ENCODE results near the gene SELL.

DNA sequence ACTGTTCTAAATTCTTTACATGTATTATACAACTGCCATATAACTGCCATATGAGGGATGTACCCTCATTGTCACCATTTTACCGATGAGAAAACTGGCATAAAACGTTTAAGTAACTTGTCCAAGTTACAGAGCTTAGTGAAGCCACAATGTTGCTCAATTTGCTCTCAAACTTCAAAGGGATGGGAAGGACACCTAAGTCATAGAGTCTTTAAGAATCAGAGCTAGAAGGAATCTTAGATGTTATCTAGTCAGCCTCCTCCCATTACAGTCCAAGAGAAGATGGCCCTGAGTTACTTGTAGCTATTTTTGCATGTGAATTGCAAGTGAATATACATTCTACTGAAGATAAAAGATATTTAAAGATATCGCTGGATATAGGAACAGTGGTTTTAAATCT is 31.7 kb downstream of the SELL start:
- TF ChIP-seq, protein P1, sequence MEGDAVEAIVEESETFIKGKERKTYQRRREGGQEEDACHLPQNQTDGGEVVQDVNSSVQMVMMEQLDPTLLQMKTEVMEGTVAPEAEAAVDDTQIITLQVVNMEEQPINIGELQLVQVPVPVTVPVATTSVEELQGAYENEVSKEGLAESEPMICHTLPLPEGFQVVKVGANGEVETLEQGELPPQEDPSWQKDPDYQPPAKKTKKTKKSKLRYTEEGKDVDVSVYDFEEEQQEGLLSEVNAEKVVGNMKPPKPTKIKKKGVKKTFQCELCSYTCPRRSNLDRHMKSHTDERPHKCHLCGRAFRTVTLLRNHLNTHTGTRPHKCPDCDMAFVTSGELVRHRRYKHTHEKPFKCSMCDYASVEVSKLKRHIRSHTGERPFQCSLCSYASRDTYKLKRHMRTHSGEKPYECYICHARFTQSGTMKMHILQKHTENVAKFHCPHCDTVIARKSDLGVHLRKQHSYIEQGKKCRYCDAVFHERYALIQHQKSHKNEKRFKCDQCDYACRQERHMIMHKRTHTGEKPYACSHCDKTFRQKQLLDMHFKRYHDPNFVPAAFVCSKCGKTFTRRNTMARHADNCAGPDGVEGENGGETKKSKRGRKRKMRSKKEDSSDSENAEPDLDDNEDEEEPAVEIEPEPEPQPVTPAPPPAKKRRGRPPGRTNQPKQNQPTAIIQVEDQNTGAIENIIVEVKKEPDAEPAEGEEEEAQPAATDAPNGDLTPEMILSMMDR (IDR thresholded peaks at IDR 0.05), result no peak
- no peak for TF ChIP-seq POLR2AphosphoS5 (IDR thresholded peaks at IDR 0.05)

Data from breast epithelium (tissue), 3 donors.